Kidney (tissue), 14 donors: ENCODE measurements around the gene SYT1. TPM values are rescaled to one million over a fixed set of nuclear protein-coding genes. Genes with fewer than 3 reads are reported as not detected.
A peak's percentile ranks its signal among the peaks of the same experiment; 100 is the strongest.
"Not testable (repeated sequence)": the region's sequence is repeated elsewhere in the genome, so short reads cannot be mapped to it uniquely, and the experiment has no call there.

Experiments used
- DNase-seq, 5 donors: peaks; one replicate each; pipeline ENCODE4 v3.0.0-alpha.2; 2013 to 2020
- FAIRE-seq: peaks from 2 replicates; lab custom pipeline; 2012; peaks lifted over from hg19 to GRCh38; lab: Jason Lieb, UNC
- H3K27ac ChIP-seq, 2 donors: one replicate each; pipeline ENCODE4 v1.7.0; 2013; ENCODE audit warnings: low read depth in 2 of 2, low read length in 2 of 2, inconsistent platforms in 1 of 2
- H3K27me3 ChIP-seq: one replicate; pipeline ENCODE4 v1.7.1; 2013; ENCODE audit warnings: low read length, inconsistent platforms; ENCODE audit not compliant: control insufficient read depth, insufficient read depth
- H3K36me3 ChIP-seq, 3 donors: one replicate each; pipeline versions ENCODE4 v1.7.0 to v1.7.1; 2013; ENCODE audit warnings: low read length in 3 of 3, control low read depth in 1 of 3, inconsistent platforms in 1 of 3; ENCODE audit not compliant: insufficient read depth in 3 of 3, control insufficient read depth in 2 of 3
- H3K4me1 ChIP-seq, 3 donors: one replicate each; pipeline versions ENCODE4 v1.7.0 to v1.7.1; 2013; ENCODE audit warnings: low read length in 3 of 3, inconsistent platforms in 1 of 3, low read depth in 1 of 3; ENCODE audit not compliant: control insufficient read depth in 2 of 3, insufficient read depth in 2 of 3
- H3K4me3 ChIP-seq, 3 donors: one replicate each; pipeline versions ENCODE4 v1.7.0 to v1.8.1; 2013; ENCODE audit warnings: low read length in 3 of 3, control low read depth in 1 of 3, inconsistent platforms in 1 of 3
- H3K9ac ChIP-seq, 3 donors: one replicate each; pipeline versions ENCODE4 v1.7.0 to v1.7.1; 2013; ENCODE audit warnings: low read length in 3 of 3, control low read depth in 1 of 3, inconsistent platforms in 1 of 3
- H3K9me3 ChIP-seq, 3 donors: one replicate each; pipeline versions ENCODE4 v1.7.0 to v1.7.1; 2013; ENCODE audit warnings: low read length in 3 of 3, control low read depth in 1 of 3, inconsistent platforms in 1 of 3; ENCODE audit not compliant: control insufficient read depth in 2 of 3, insufficient read depth in 1 of 3
- CTCF ChIP-seq: IDR thresholded peaks from 3 replicates; pipeline ENCODE4 v1.5.1; 2012; ENCODE audit warnings: mild to moderate bottlenecking, moderate library complexity, borderline replicate concordance; ENCODE audit not compliant: insufficient read depth; ENCODE audit errors: extremely low read depth
- intact Hi-C: fragments of 100-400 bp; cut with DNase I; formaldehyde crosslinking; loops from one replicate; pipeline ENCODE4 v1.11.1; 2022
- polyA plus RNA-seq: library from polyadenylated mRNA; stranded (reverse); fragments of 350-450 nt; fragmentation: Illumina TruSeq; extraction: RNeasy Lipid Tissue Mini Kit (QIAGEN cat#74804); gene quantifications from one replicate; pipeline ENCODE4 v1.2.3, GENCODE V29; 2014; ENCODE audit warnings: low read depth, low replicate concordance; ENCODE audit not compliant: insufficient read depth
- total RNA-seq: library from RNA; stranded (reverse); fragmentation: NEBNext Ultra II Directional; extraction: Animal tissue kit (Norgen Biotek cat#: 25700); gene quantifications from one replicate; pipeline ENCODE4 v1.2.1, GENCODE V29; 2021
- donor health status: control.
- donor health status: control.
- donor health status: control.
- donor health status: control.
- donor health status: control.
- donor health status: DM: yes; HTN: yes; CAD: no.
- donor health status: Normal renal cell carcinoma (clear cell type).

Gene SYT1
- total and polyA plus RNA-seq, 2 donors from 2014 or later, result 0.69 to 1.2 TPM

GRCh38 chr12:78824918-78825317, 39.7 kb upstream of the SYT1 start:
- H3K9me3 ChIP-seq, result no peaks in the 10 kb centered on the region
- no peak overlapping the region for H3K9ac ChIP-seq
- no peak for TF ChIP-seq CTCF
- peak in 1 of 5 donors; percentile 4 for DNase-seq
- no peaks in the 10 kb centered on the region for H3K4me1 ChIP-seq
- H3K4me3 ChIP-seq, result no peak overlapping the region
- no peaks in the 10 kb centered on the region for H3K27me3 ChIP-seq
- FAIRE-seq, result no peak
- no peak overlapping the region for H3K27ac ChIP-seq
- intact Hi-C loops, result no loop called here
- H3K36me3 ChIP-seq, result no peaks in the 10 kb centered on the region

DNA sequence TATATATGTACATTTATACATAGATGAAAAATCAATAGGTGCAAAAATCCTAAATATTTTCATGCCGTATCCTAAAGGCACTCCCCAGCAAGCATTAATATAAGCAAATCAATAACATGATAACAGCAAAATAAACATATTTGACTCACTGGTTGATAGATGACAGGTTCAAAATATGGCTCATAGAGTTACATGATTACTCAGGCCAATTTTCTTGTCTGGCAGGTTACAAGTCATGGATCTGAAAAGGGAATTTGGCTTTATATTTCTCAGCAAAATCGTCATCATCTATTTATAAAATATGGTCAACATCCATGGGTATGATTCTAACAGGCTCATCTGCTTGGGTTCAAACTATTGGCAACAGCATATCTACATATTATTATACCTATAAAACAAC, 34.9 kb upstream of the SYT1 start:
- no peak for FAIRE-seq
- H3K36me3 ChIP-seq, result no peaks in the 10 kb centered on the region
- DNase-seq, result no peak
- intact Hi-C loops, result no loop called here
- no peak for TF ChIP-seq CTCF
- no peak overlapping the region for H3K27ac ChIP-seq
- H3K9ac ChIP-seq, result no peak overlapping the region
- H3K9me3 ChIP-seq, result no peaks in the 10 kb centered on the region
- H3K4me1 ChIP-seq, result no peaks in the 10 kb centered on the region
- H3K4me3 ChIP-seq, result no peak overlapping the region
- no peaks in the 10 kb centered on the region for H3K27me3 ChIP-seq

DNA sequence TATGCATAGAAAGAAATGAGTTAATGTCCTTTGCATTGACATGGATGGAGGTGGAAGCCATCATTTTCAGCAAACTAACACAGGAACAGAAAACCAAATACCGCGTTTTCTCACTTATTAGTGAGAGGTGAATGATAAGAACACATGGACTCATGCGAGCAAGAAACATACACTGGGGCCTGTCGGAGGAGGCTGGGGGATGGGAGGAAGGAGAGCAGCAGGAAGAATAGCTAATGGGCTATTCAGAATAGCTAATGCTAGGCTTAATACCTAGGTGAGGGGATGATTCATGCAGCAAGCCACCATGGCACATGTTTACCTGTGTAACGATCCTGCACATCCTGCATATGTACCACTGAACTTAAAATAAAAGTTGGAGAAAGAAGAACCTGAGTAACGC, 29.1 kb upstream of the SYT1 start:
- no peak for TF ChIP-seq CTCF
- no peak for DNase-seq
- no peak overlapping the region for H3K9ac ChIP-seq
- H3K4me1 ChIP-seq, result no peaks in the 10 kb centered on the region
- no peak overlapping the region for H3K4me3 ChIP-seq
- H3K27me3 ChIP-seq, result no peaks in the 10 kb centered on the region
- intact Hi-C loops, result no loop called here
- no peak for FAIRE-seq
- H3K27ac ChIP-seq, result no peak overlapping the region
- H3K36me3 ChIP-seq, result no peaks in the 10 kb centered on the region
- H3K9me3 ChIP-seq, result no peaks in the 10 kb centered on the region

DNA sequence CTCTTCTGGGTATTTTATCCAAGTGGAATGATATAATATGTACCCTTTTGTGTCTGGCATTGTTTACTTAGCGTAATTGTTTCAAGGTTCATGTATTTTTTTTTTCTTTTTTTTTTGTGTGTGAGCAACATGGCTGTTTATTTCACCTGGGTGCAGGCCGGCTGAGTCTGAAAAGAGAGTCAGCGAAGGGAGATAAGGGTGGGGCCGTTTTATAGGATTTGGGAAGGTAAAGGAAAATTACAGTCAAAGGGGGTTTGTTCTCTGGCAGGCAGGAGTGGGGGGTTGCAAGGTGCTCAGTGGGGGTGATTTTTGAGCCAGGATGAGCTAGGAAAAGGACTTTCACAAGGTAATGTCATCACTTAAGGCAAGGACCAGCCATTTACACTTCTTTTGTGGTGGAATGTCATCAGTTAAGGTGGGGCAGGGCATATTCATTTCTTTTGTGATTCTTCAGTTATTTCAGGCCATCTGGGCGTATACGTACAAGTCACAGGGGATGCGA, 24.0 kb upstream of the SYT1 start:
- H3K27ac ChIP-seq, H3K27me3 ChIP-seq, FAIRE-seq, H3K4me3 ChIP-seq, intact Hi-C loops, H3K4me1 ChIP-seq, H3K36me3 ChIP-seq, DNase-seq, H3K9ac ChIP-seq, H3K9me3 ChIP-seq: not testable (repeated sequence)
